GM12878 (cell line): ENCODE data around the gene ABCG1. TPM values are rescaled to one million over a fixed set of nuclear protein-coding genes. Genes with fewer than 3 reads are reported as not detected.

Experiments
- ATAC-seq: fragments of 200-7000 bp; cut with Tn5 transposase; 3 replicates; pipeline ENCODE4 v1.9.1; 2020; ENCODE audit warnings: mild to moderate bottlenecking, moderate library complexity
- BruUV-seq: library from RNA; stranded (reverse); fragments of 400-500 nt; replicated peaks from 2 replicates; lab custom pipeline; 2021; lab: Mats Ljungman, UMichigan
- CTCF ChIA-PET: fragments of 300-600 bp; sonication (Branson Sonifier 250); formaldehyde crosslinking; extraction: SDS; loops from one replicate; lab custom pipeline; 2021; ENCODE audit warnings: inconsistent platforms; lab: Yijun Ruan, JAX
- POLR2A ChIA-PET: fragments of 350-600 bp; formaldehyde crosslinking; extraction: SDS; loops from one replicate; lab custom pipeline; 2021; ENCODE audit warnings: inconsistent platforms; lab: Charles Lee
- RAD21 ChIA-PET: fragments of 300-600 bp; sonication (Branson Sonifier 250); formaldehyde crosslinking; loops from one replicate; lab custom pipeline; 2023; ENCODE audit warnings: antibody characterized with exemption; ENCODE audit not compliant: unreplicated experiment; lab: Charles Lee
- SMC1A ChIA-PET: fragments of 300-600 bp; sonication (Branson Sonifier 250); formaldehyde crosslinking; loops from one replicate; lab custom pipeline; 2023; ENCODE audit not compliant: unreplicated experiment, uncharacterized antibody; lab: Charles Lee
- DNase-seq: peaks from one replicate; pipeline ENCODE4 v3.0.0-alpha.2; 2011; ENCODE audit warnings: low read depth, low spot score
- FAIRE-seq: peaks from 3 replicates; lab custom pipeline; 2011; peaks lifted over from hg19 to GRCh38; lab: Jason Lieb, UNC
- H2AFZ ChIP-seq: 2 replicates; pipeline ENCODE4 v1.6.0; 2011; ENCODE audit warnings: low read depth, low read length, control low read depth; ENCODE audit not compliant: control insufficient read depth
- H3K27ac ChIP-seq: 2 replicates; pipeline ENCODE4 v1.5.1; 2011; ENCODE audit warnings: control low read depth; ENCODE audit not compliant: control insufficient read depth, insufficient read depth
- H3K27me3 ChIP-seq, 2 experiments: replicated peaks in 1 of 2; 2 replicates each; pipeline versions ENCODE4 v1.6.0 to v1.6.1; 2011; ENCODE audit warnings: low read length in 1 of 2; ENCODE audit not compliant: control insufficient read depth in 2 of 2, insufficient read depth in 2 of 2
- H3K36me3 ChIP-seq, 2 experiments: 2 replicates each; pipeline ENCODE4 v1.5.1; 2011; ENCODE audit warnings: low read length in 1 of 2; ENCODE audit not compliant: control insufficient read depth in 2 of 2, insufficient read depth in 2 of 2
- H3K4me1 ChIP-seq: 2 replicates; pipeline ENCODE4 v1.6.1; 2011; ENCODE audit warnings: mild to moderate bottlenecking, low read length, moderate library complexity, mixed read lengths; ENCODE audit not compliant: control insufficient read depth, insufficient read depth
- H3K4me2 ChIP-seq: 2 replicates; pipeline ENCODE4 v1.6.0; 2011; ENCODE audit warnings: control low read depth; ENCODE audit not compliant: control insufficient read depth, insufficient read depth
- H3K4me3 ChIP-seq: fragments of 200-600 bp; sonication (generic); 2 replicates; pipeline ENCODE4 v1.5.1; 2016
- H3K79me2 ChIP-seq: 2 replicates; pipeline ENCODE4 v1.6.0; 2011; ENCODE audit warnings: low read length; ENCODE audit not compliant: control insufficient read depth, insufficient read depth
- H3K9ac ChIP-seq: 2 replicates; pipeline ENCODE4 v1.8.0; 2011; ENCODE audit warnings: low read length, control low read depth, mixed read lengths; ENCODE audit not compliant: control insufficient read depth, insufficient read depth
- H3K9me3 ChIP-seq: replicated peaks from 3 replicates; pipeline ENCODE4 v1.5.1; 2011; ENCODE audit warnings: mild to moderate bottlenecking, low read length; ENCODE audit not compliant: control insufficient read depth, insufficient read depth
- H4K20me1 ChIP-seq: 2 replicates; pipeline ENCODE4 v1.6.0; 2011; ENCODE audit not compliant: control insufficient read depth, insufficient read depth
- CHD2 ChIP-seq: IDR thresholded peaks from 2 replicates; pipeline ENCODE4 v1.6.1; 2011; ENCODE audit warnings: low read depth, low read length, improper control_type of control experiment, borderline replicate concordance
- IRF5 ChIP-seq: fragments of 450-650 bp; IDR thresholded peaks from 2 replicates; pipeline ENCODE4 v1.6.1; 2017; ENCODE audit warnings: borderline replicate concordance
- KAT2A ChIP-seq: conservative IDR thresholded peaks from 2 replicates; pipeline ENCODE4 v1.6.1; 2011; ENCODE audit warnings: low read depth, low read length; ENCODE audit not compliant: control insufficient read depth
- NFIC ChIP-seq: IDR thresholded peaks from 2 replicates; pipeline ENCODE4 v1.6.1; 2012; ENCODE audit warnings: low read depth, mild to moderate bottlenecking, inconsistent platforms, low read length, moderate library complexity
- NR2F1 ChIP-seq: fragments of 450-650 bp; conservative IDR thresholded peaks from 2 replicates; pipeline ENCODE4 v1.6.1; 2017; ENCODE audit warnings: mild to moderate bottlenecking
- PAX5 ChIP-seq: IDR thresholded peaks from 2 replicates; pipeline ENCODE4 v1.6.1; 2011; ENCODE audit warnings: low read depth, low read length, borderline replicate concordance
- PML ChIP-seq: IDR thresholded peaks from 2 replicates; pipeline ENCODE4 v1.6.1; 2012; ENCODE audit warnings: low read length, inconsistent platforms
- RB1 ChIP-seq: fragments of 450-650 bp; formaldehyde crosslinking; IDR thresholded peaks from 2 replicates; pipeline ENCODE4 v1.6.1; 2017; ENCODE audit warnings: mild to moderate bottlenecking, borderline replicate concordance
- SMARCA5 ChIP-seq: fragments of 450-650 bp; IDR thresholded peaks from 2 replicates; pipeline ENCODE4 v1.6.1; 2017; ENCODE audit warnings: mild to moderate bottlenecking
- TCF12 ChIP-seq: IDR thresholded peaks from 2 replicates; pipeline ENCODE4 v1.6.1; 2011; ENCODE audit warnings: low read depth, mild to moderate bottlenecking, low read length
- ZBTB40 ChIP-seq: fragments of 450-650 bp; IDR thresholded peaks from 2 replicates; pipeline ENCODE4 v1.6.1; 2016; ENCODE audit warnings: mild to moderate bottlenecking, moderate library complexity, borderline replicate concordance
- ZNF384 ChIP-seq: IDR thresholded peaks from 2 replicates; pipeline ENCODE4 v1.6.1; 2012; ENCODE audit warnings: low read depth, mild to moderate bottlenecking, low read length, improper control_type of control experiment, borderline replicate concordance
- WGBS: methylation state at CpG from one replicate; pipeline ENCODE4 v1.1.6; 2016; ENCODE audit warnings: low lambda C conversion rate; ENCODE audit not compliant: insufficient replicate concordance, insufficient coverage; ENCODE audit errors: missing lambda C conversion rate; 5-methylcytosine and 5-hydroxymethylcytosine counted together
- in situ Hi-C: fragments of 300-500 bp; cut with MboI; formaldehyde crosslinking; loops from 9 replicates; pipeline ENCODE4 v1.14.3; 2018; ENCODE audit warnings: mixed read lengths
- intact Hi-C: fragments of 100-400 bp; cut with micrococcal nuclease; formaldehyde crosslinking; loops from one replicate; pipeline ENCODE4 v1.14.2; 2022; ENCODE audit not compliant: unreplicated experiment
- polyA plus RNA-seq, 11 experiments: library from polyadenylated mRNA; depleted of rRNA in 4 of 11; unstranded in 6 of 11; stranded (reverse) in 5 of 11; fragments of >200 nt; fragmentation: Nextera tagmentation in 4 of 11; fragmentation: Illumina TruSeq in 1 of 11; extraction: Ambion mirVana in 4 of 11; extraction: Trizol in 1 of 11; gene quantifications; 1 replicate in 1 of 11; 2 replicates in 10 of 11; pipeline versions ENCODE4 v1.2.1 to v1.2.3, GENCODE V29; 2011 to 2016; ENCODE audit warnings: inconsistent platforms in 2 of 11, missing spikeins in 2 of 11, low read depth in 1 of 11
- total RNA-seq, 4 experiments: library from RNA; depleted of rRNA in 3 of 4; stranded (reverse); fragments of >200 nt in 3 of 4; fragmentation: Illumina TruSeq in 1 of 4; extraction: Trizol in 1 of 4; gene quantifications; 2 replicates each; pipeline versions ENCODE4 v1.2.1 to v1.2.3, GENCODE V29; 2013 to 2021
- TF ChIP-seq, protein P1 (sequence below): IDR thresholded peaks from 2 replicates; pipeline ENCODE4 v1.6.1; 2012; ENCODE audit warnings: low read length, inconsistent platforms
- TF ChIP-seq, protein P2 (sequence below): IDR thresholded peaks from 2 replicates; pipeline ENCODE4 v1.6.1; 2012; ENCODE audit warnings: low read depth, low read length, improper control_type of control experiment

ABCG1 gene
- total and polyA plus RNA-seq, 10 of the 15 experiments (the other 5 are each of a cell fraction or from before 2014, with no cell fraction given) = 0.59 to 19.3 (median 5.7) TPM

- TF ChIP-seq, protein P1, sequence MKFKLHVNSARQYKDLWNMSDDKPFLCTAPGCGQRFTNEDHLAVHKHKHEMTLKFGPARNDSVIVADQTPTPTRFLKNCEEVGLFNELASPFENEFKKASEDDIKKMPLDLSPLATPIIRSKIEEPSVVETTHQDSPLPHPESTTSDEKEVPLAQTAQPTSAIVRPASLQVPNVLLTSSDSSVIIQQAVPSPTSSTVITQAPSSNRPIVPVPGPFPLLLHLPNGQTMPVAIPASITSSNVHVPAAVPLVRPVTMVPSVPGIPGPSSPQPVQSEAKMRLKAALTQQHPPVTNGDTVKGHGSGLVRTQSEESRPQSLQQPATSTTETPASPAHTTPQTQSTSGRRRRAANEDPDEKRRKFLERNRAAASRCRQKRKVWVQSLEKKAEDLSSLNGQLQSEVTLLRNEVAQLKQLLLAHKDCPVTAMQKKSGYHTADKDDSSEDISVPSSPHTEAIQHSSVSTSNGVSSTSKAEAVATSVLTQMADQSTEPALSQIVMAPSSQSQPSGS = no peak
- TF ChIP-seq RB1 = no peak
- TF ChIP-seq, protein P2, sequence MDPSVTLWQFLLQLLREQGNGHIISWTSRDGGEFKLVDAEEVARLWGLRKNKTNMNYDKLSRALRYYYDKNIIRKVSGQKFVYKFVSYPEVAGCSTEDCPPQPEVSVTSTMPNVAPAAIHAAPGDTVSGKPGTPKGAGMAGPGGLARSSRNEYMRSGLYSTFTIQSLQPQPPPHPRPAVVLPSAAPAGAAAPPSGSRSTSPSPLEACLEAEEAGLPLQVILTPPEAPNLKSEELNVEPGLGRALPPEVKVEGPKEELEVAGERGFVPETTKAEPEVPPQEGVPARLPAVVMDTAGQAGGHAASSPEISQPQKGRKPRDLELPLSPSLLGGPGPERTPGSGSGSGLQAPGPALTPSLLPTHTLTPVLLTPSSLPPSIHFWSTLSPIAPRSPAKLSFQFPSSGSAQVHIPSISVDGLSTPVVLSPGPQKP = no peak
Observed at GRCh38 chr21:42278451-42279149, 59.7 kb downstream of the ABCG1 start (continued).

GRCh38 chr21:42279341-42279871 lies 60.5 kb downstream of the ABCG1 start:
- Histone ChIP-seq H3K4me2 (no peak overlapping the region), H3K4me3 (no peak overlapping the region), H2AFZ (no peak overlapping the region), H3K4me1 (no peaks in the 10 kb centered on the region), H3K9me3 (no peaks in the 10 kb centered on the region), H3K79me2 (no peaks in the 10 kb centered on the region), H3K9ac (no peak overlapping the region), H4K20me1 (no peaks in the 10 kb centered on the region), H3K27me3 (no peaks in the 10 kb centered on the region), H3K27ac (no peak overlapping the region), H3K36me3 (no peaks in the 10 kb centered on the region)
- RAD21 ChIA-PET = interaction anchor here (1.5 kb wide), 1 partner anchor 21 kb away, joined by 4 read pairs; no protein-coding TSS in a partner anchor
- ATAC-seq (no peak), DNase-seq (no peak), FAIRE-seq (no peak)
- intact Hi-C loops = no loop called here
- BruUV-seq = no TSS peak
- CTCF ChIA-PET = interaction anchor here (0.8 to 2.1 kb wide), 3 partner anchors 11 to 144 kb away, joined by 3 to 8 read pairs (median 3); no protein-coding TSS in a partner anchor
- 60% methylated on average over 20 of the region's 20 CpGs for WGBS
- in situ Hi-C loops = no loop called here
- TF ChIP-seq CHD2 = no peak
- no peak for TF ChIP-seq ZBTB40
- no peak for TF ChIP-seq NFIC
- no peak for TF ChIP-seq PAX5
- no peak for TF ChIP-seq IRF5
- no peak for TF ChIP-seq TCF12
- no peak for TF ChIP-seq PML
- no peak for TF ChIP-seq ZNF384
- no peak for TF ChIP-seq SMARCA5
- TF ChIP-seq KAT2A = no peak
- TF ChIP-seq NR2F1 = no peak
- SMC1A ChIA-PET = interaction anchor here (1.0 to 1.2 kb wide), 2 partner anchors 23 to 264 kb away, joined by 3 read pairs; no protein-coding TSS in a partner anchor
- POLR2A ChIA-PET = no interaction called here
